GM18505 (cell line): Measurements from ENCODE around the gene SOX1.

ENCODE experiments used
- ATAC-seq: cut with Tn5 transposase; IDR thresholded peaks from one replicate; pipeline ENCODE4 v1.9.1; 2021; ENCODE audit not compliant: unreplicated experiment
- POLR2A ChIP-seq: IDR thresholded peaks from 4 replicates; pipeline ENCODE4 v1.6.1; 2011; ENCODE audit warnings: borderline replicate concordance; ENCODE audit not compliant: insufficient read depth, insufficient read length; ENCODE audit errors: extremely low read depth

The SOX1 gene

GRCh38 chr13:112067116-112067741 lies at the start of gene SOX1:
Gene SOX1 (plus strand): TSS chr13:112067149. CDS start chr13:112067659, 510 bp downstream.
- TF ChIP-seq POLR2A: no peak
- no peak for ATAC-seq

DNA sequence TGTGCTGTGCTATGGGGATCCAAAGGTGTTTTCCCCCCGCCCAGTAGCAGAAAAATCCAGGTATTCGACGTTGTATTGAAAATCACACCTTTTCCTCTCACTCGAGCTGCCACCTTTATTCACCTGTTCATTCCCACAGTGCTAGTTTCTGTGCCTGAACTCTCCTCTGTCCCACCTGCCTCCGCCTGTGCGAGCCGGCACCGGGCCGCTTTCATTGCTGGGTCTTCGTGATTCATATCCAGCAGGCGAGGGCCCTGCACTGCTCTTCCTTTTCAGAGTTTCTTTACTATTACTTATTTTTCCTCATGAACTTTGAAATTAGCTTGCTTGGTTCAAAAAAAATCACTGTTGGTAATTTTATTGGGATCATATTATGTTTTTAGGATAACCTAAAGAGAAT lies 42.4 kb upstream of the SOX1 start:
- ATAC-seq: no peak
- TF ChIP-seq POLR2A: no peak

- TF ChIP-seq POLR2A: no peak
- ATAC-seq: no peak
These were observed 39.7 kb upstream of the SOX1 start for GRCh38 chr13:112027250-112027649.

- no peak for TF ChIP-seq POLR2A
- ATAC-seq: no peak
These were observed 38.5 kb upstream of the SOX1 start for GRCh38 chr13:112028481-112028880.

GRCh38 chr13:112029143-112029542 lies 37.8 kb upstream of the SOX1 start:
- no peak for ATAC-seq
- no peak for TF ChIP-seq POLR2A

DNA sequence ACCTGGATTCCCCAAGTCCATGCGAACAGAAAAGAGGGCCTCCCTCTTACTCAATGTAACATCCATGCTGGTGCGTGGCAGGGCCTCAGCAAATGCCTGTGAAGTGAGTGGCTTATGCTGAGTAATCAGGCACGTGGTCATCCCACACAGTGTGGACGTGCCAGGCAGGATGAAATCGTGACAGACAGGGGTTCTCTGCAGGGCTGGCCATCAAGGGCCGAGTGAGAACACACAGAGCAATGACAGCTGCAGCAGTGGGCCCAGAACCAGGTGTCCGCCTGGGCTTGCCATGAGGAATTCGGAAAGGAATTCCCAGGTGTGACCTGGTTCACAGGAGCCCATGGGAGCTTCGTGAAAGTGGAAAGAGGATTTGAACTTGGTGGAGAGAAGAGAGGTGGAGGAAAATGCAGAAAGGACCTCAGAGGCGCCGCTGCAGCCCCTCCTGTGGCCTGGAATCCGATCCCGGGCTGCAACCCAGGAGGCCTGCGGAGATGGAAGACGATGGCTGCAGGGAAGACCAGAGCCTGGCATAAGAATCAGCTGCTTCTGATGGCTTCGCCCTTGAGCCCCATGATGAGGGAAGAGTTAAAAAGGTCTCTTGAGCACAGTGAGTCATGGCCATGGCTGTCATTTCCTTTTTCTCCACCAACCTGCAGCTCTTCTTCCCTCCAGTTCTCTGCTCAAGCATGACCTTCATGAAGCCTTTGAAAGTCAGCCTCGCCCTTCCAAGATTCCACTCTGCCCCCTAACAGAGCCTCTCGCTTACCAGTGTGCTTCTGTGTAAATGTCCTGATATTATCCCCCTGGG lies 34.6 kb upstream of the SOX1 start:
- no peak for ATAC-seq
- TF ChIP-seq POLR2A: no peak

GRCh38 chr13:112034231-112034630 lies 32.7 kb upstream of the SOX1 start:
- ATAC-seq: no peak
- no peak for TF ChIP-seq POLR2A

- no peak for TF ChIP-seq POLR2A
- no peak for ATAC-seq
These were observed 32.1 kb upstream of the SOX1 start for GRCh38 chr13:112034846-112035245.

- no peak for ATAC-seq
- no peak for TF ChIP-seq POLR2A
These were observed 24.5 kb upstream of the SOX1 start for GRCh38 chr13:112042496-112042895.

DNA sequence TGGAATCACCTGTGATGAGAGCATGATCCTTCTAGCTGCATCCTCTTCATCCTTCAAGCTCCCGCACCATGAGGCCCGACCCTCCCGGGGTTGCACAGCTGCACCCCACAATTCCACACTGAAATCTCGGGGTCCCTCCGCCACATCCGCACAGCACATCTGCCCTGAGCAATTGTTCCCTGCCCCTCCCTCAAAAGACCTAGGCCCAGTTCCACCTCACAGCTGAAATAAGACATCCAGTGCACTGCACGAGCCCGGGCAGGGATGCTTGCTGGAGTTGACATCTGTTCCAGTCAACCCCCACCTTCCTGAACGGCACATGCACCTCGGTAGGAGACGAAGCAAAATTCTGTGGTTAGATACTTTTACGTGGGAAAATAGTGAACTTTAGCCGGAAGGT lies 14.7 kb upstream of the SOX1 start:
- no peak for TF ChIP-seq POLR2A
- ATAC-seq: no peak

DNA sequence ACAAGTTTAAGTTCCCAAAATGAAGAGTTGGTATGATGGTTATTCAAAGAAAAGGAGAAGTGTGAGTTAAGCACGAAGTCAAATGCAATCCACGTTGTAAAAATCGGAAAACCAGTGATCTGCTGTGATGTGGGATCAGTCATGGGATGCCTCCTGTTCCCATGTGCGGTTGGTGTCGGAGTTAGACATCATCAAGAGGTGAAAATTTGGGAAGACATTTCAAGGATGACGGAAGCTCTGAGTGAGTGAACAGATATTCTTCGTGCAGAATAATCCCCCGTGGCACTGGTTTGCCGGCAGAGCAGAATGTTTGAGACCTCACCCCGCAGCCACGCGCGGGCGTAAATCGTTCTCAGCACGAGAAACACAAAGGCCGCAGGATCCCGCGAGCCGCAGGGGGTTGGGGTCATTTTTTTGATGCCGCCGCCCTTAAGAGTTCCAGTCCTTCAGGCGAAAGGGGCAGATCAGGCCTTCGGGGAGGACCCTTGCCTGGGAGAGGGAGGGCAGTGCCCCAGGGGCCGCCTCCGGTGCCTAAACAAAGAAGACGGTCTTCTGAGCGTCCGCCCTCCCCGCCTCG lies 13.7 kb upstream of the SOX1 start:
- no peak for TF ChIP-seq POLR2A
- ATAC-seq: no peak

DNA sequence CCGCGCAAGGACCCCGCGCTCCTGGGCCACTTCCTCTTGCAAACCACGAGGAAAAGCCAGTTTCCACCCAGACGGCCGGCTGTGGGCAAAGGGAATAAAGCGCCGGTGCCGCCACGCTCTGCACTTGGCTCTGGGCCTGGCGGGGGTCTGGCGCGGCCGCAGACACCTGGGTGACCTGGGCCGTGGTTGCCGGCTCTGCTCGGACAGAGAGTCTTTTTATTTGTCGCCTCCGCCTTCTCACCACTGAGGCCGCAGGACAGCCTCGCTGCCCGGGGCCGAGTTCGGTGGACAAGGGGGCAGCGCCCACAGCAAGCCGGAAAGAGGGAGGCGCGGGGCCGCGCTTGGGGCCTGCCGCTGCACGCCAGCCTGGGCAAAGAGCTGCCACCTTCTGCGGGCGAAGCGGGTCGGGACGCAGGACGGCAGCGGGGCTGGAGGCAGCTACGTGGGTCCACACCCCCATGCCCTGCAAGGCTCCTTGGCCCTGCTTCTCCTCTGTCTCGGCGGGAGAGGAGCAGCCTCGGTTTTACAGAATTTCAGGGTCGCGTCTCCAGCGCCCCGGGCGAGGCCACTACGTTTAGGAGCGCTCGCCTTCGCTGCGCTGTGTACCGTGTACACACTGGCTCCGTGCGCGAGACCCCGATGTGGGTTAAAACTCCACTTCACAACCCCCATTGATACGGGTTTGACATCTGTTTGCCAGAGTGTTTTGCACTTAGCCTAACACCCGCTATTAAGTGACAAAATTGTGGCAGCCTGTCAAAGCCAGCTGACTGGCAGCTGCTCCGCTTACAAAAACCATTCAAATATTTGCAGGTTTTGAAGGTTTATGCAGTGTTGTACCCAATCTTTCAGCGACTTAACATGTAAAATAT lies 13.0 kb upstream of the SOX1 start:
- no peak for TF ChIP-seq POLR2A
- no peak for ATAC-seq

DNA sequence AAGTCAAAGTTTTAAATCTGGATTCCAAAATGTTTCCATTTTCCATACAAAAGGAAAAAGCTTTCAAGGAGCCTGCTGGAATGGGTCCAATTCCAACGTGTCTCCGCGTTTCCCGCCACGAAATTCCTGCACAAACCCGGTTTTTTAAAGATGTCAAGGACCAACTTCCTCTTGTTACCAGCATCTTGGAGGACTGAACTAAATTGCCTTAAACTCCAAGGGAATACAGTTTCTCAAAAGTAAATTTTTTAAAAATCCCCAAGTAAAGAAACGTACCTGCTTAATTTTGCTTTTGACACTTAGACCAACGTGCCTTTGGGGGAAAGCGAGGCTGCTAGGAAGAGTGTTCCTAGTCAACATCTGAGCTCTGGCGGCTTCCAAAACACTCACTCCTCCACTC lies 12.3 kb upstream of the SOX1 start:
- no peak for ATAC-seq
- TF ChIP-seq POLR2A: no peak
